Neural progenitor cell (in vitro differentiated cells): ENCODE results near the gene EFNA5.

Experiments used
- CTCF ChIP-seq: fragments of 200-600 bp; sonication (generic); IDR thresholded peaks from 2 replicates; pipeline ENCODE4 v1.5.1; 2017; ENCODE audit warnings: antibody characterized with exemption, mild to moderate bottlenecking
- EZH2 ChIP-seq: fragments of 200-600 bp; sonication (generic); IDR thresholded peaks from 2 replicates; pipeline ENCODE4 v1.6.1; 2017; ENCODE audit warnings: antibody characterized with exemption, mild to moderate bottlenecking, moderate library complexity

GRCh38 chr5:107367939-107368338, 302.8 kb downstream of the EFNA5 start:
- TF ChIP-seq CTCF: no peak
- TF ChIP-seq EZH2: no peak
